Activated T-cell treated with anti-CD3 and anti-CD28 coated beads, Interleukin-2, amount 50 U/mL, for 72 hours (primary cell): Measurements from ENCODE around the gene NOXO1. TPM values are rescaled to one million over a fixed set of nuclear protein-coding genes. Genes with fewer than 3 reads are reported as not detected.
A peak's percentile ranks its signal among the peaks of the same experiment; 100 is the strongest.
"Not testable (repeated sequence)": the region's sequence is repeated elsewhere in the genome, so short reads cannot be mapped to it uniquely, and the experiment has no call there.

ENCODE experiments used
- ATAC-seq, 2 donors: fragments of 150-1000 bp; cut with Tn5 transposase; replicated peaks in 1 of 2; 2 replicates each; pipeline ENCODE4 v1.10.0; 2021; ENCODE audit warnings: moderate library complexity in 2 of 2, mild to moderate bottlenecking in 1 of 2
- DNase-seq, 2 donors: peaks; one replicate each; pipeline ENCODE4 v3.0.0; 2021 to 2022; ENCODE audit warnings: mixed read lengths in 1 of 2
- H3K27ac Mint-ChIP-seq: one replicate; pipeline ENCODE4 v1.8.0; 2022; ENCODE audit warnings: mild to moderate bottlenecking, moderate library complexity, mixed read lengths
- H3K27me3 Mint-ChIP-seq: one replicate; pipeline ENCODE4 v1.8.0; 2022; ENCODE audit warnings: low read depth, mixed read lengths
- H3K36me3 Mint-ChIP-seq, 2 donors: one replicate each; pipeline ENCODE4 v1.8.0; 2022; ENCODE audit warnings: mixed read lengths in 2 of 2, mild to moderate bottlenecking in 1 of 2; ENCODE audit not compliant: insufficient read depth in 2 of 2
- H3K4me1 Mint-ChIP-seq: one replicate; pipeline ENCODE4 v1.8.0; 2022; ENCODE audit warnings: low read depth, mixed read lengths
- H3K4me3 Mint-ChIP-seq, 2 donors: one replicate each; pipeline ENCODE4 v1.8.0; 2022; ENCODE audit warnings: mild to moderate bottlenecking in 2 of 2, mixed read lengths in 2 of 2, moderate library complexity in 2 of 2
- H3K9me3 Mint-ChIP-seq, 2 donors: one replicate each; pipeline ENCODE4 v1.8.0; 2022; ENCODE audit warnings: mixed read lengths in 2 of 2
- total RNA-seq, 2 donors: library from RNA; stranded (reverse); gene quantifications; one replicate each; pipeline ENCODE4 v1.2.3, GENCODE V29; 2022

Gene NOXO1
- total RNA-seq, 2 donors from 2014 or later, result 1.8 TPM; not detected in 1

DNA sequence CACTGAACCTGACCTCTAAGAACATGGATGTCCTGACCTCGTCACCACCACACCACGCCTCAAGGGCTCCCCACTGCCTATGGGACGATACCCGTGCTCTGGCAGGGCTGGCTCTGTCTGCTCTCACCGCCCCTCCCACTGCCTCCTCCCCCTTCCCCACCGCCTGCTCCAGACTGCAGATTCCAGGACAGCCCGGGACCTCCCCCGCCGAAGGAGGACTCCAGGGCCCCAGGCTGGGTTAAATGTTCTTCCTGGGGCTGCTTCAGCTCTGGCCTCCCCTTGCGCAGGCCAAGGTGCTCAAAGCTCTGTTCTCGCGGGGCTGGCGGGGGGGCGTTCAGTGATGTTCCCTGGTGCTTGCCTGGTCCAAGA lies 41.4 kb upstream of the NOXO1 start:
- ATAC-seq, result peak; percentile 44 to 49
- H3K36me3 Mint-ChIP-seq, result no peaks in the 10 kb centered on the region
- no peak overlapping the region for H3K27ac Mint-ChIP-seq
- H3K27me3 Mint-ChIP-seq, result peaks cover 48% of the 10 kb centered on the region
- DNase-seq, result peak; percentile 37 to 51
- peak overlapping the region; percentile 79 to 87 for H3K4me3 Mint-ChIP-seq
- H3K9me3 Mint-ChIP-seq, result no peaks in the 10 kb centered on the region
- peaks cover 19% of the 10 kb centered on the region for H3K4me1 Mint-ChIP-seq

DNA sequence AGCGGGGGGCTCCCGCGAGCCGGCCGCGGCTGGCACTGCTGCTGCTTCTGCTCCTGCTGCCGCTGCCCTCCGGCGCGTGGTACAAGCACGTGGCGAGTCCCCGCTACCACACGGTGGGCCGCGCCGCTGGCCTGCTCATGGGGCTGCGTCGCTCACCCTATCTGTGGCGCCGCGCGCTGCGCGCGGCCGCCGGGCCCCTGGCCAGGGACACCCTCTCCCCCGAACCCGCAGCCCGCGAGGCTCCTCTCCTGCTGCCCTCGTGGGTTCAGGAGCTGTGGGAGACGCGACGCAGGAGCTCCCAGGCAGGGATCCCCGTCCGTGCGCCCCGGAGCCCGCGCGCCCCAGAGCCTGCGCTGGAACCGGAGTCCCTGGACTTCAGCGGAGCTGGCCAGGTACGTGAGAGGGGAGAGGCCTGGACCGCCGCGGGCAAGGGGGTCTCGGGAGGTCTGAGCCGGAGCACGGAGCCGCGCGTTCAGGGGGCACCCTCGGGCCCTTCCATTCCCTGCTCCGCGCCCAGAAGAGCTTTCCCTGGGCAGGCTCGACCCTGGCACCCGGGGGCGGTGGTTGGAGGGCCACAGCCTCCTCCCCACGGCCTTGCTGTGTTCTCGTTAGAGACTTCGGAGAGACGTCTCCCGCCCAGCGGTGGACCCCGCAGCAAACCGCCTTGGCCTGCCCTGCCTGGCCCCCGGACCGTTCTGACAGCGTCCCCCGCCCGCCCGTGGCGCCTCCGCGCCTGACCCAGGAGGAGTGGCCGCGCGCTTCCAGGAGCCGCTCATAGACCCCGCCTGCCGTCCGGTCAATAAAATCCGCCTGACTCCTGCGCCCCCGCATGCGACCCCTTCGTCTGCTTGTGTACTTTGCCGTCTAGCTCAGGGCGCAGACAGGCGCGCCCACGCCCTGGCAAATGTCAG lies 38.9 kb upstream of the NOXO1 start:
- no peaks in the 10 kb centered on the region for H3K36me3 Mint-ChIP-seq
- H3K27me3 Mint-ChIP-seq, result peaks cover 39% of the 10 kb centered on the region
- DNase-seq (no peak), ATAC-seq (no peak)
- H3K27ac Mint-ChIP-seq, result no peak overlapping the region
- peak overlapping the region; percentile 49 to 75 for H3K4me3 Mint-ChIP-seq
- H3K9me3 Mint-ChIP-seq, result no peaks in the 10 kb centered on the region
- peaks cover 19% of the 10 kb centered on the region for H3K4me1 Mint-ChIP-seq

DNA sequence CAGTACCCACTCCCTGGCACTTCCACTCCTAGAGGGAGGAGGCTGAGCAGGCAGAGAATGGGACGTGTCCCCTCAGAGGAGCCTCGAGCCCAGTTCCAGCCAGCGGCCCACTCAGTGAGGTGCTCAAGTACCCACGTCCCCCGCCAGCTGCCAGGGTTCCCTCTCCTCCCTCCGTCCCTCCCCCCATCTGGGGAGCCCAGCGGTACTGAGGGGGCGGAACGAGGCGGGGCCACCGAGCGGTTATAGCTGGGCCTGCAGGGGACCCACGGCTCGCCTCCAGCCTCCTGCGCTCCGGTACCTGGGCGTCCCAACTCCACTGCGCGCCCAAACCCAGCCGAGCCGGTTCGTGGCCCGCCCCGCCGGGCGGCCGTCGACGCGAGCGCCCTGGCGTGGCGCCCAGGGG lies 38.2 kb upstream of the NOXO1 start, which contains the start of gene NPW:
NPW (plus strand) TSS at position 268 of the 403 bp plus-strand sequence.
- H3K9me3 Mint-ChIP-seq, result no peaks in the 10 kb centered on the region
- H3K27me3 Mint-ChIP-seq, result peaks cover 39% of the 10 kb centered on the region
- peak; percentile 37 to 57 for DNase-seq
- peak within 1 kb of the TSS; percentile 49 to 75 for H3K4me3 Mint-ChIP-seq
- peaks cover 19% of the 10 kb centered on the region for H3K4me1 Mint-ChIP-seq
- peak; percentile 18 to 21 for ATAC-seq
- no peaks in the 10 kb centered on the region for H3K36me3 Mint-ChIP-seq
- H3K27ac Mint-ChIP-seq, result no peak within 1 kb of the TSS

GRCh38 chr16:2016407-2016922 lies 35.2 kb upstream of the NOXO1 start:
- DNase-seq (peak; percentile 40 to 44), ATAC-seq (peak; percentile 29 to 47)
- Mint-ChIP-seq H3K4me3 (no peak overlapping the region), H3K36me3 (no peaks in the 10 kb centered on the region), H3K27me3 (peaks cover 24% of the 10 kb centered on the region), H3K9me3 (no peaks in the 10 kb centered on the region), H3K27ac (no peak overlapping the region), H3K4me1 (peaks cover 7% of the 10 kb centered on the region)

DNA sequence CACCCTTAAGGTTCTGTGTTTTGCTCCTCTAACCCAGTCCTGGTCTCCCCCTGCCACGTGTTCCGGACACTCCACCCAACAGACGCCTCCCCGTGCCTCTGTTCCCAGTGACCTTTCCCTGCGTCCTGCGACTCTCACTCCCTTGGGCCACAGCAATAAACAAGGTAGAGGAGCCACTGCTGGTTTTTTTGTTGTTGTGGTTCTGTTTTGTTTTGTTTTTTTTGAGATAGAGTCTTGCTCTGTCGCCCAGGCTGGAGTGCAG lies 34.6 kb upstream of the NOXO1 start:
- peaks cover 18% of the 10 kb centered on the region for H3K27me3 Mint-ChIP-seq
- H3K27ac Mint-ChIP-seq, result no peak overlapping the region
- no peak for ATAC-seq

GRCh38 chr16:2015117-2015946 lies 34.1 kb upstream of the NOXO1 start:
- no peaks in the 10 kb centered on the region for H3K36me3 Mint-ChIP-seq
- DNase-seq, result no peak
- peaks cover 13% of the 10 kb centered on the region for H3K27me3 Mint-ChIP-seq
- peaks cover 4% of the 10 kb centered on the region for H3K4me1 Mint-ChIP-seq
- no peak overlapping the region for H3K27ac Mint-ChIP-seq
- H3K4me3 Mint-ChIP-seq, result no peak overlapping the region
- no peaks in the 10 kb centered on the region for H3K9me3 Mint-ChIP-seq
- ATAC-seq, result no peak

More for the DNA sequence above, 34.6 kb upstream of the NOXO1 start:
- H3K9me3 Mint-ChIP-seq, result no peaks in the 10 kb centered on the region
- no peaks in the 10 kb centered on the region for H3K36me3 Mint-ChIP-seq
- DNase-seq, result no peak
- no peak overlapping the region for H3K4me3 Mint-ChIP-seq
- peaks cover 5% of the 10 kb centered on the region for H3K4me1 Mint-ChIP-seq

DNA sequence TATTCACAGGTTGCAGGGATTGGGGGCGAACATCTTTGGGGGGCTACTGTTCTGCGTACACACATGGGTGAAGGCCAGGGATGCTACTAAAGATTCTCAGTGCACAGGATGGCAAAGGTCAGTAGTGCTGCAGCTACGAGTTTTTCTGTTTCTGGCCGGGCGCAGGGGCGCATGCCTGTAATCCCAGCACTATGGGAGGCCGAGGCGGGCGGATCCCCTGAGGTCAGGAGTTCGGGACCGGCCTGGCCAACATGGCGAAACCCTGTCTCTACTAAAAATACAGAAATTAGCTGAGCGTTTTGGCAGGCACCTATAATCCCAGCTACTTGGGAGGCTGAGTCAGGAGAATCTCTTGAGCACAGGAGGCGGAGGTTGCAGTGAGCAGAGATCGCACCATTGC lies 32.3 kb upstream of the NOXO1 start:
- H3K36me3 Mint-ChIP-seq, result peaks cover under 1 to 2% of the 10 kb centered on the region in 2 donors
- DNase-seq, result no peak
- peaks cover 6% of the 10 kb centered on the region for H3K27me3 Mint-ChIP-seq
- H3K27ac Mint-ChIP-seq, result no peak overlapping the region
- H3K4me1 Mint-ChIP-seq, result peaks cover 11% of the 10 kb centered on the region
- no peak overlapping the region for H3K4me3 Mint-ChIP-seq
- H3K9me3 Mint-ChIP-seq, result no peaks in the 10 kb centered on the region
- ATAC-seq, result no peak

- H3K27me3 Mint-ChIP-seq, H3K9me3 Mint-ChIP-seq, H3K4me3 Mint-ChIP-seq, ATAC-seq, H3K27ac Mint-ChIP-seq, DNase-seq, H3K36me3 Mint-ChIP-seq: not testable (repeated sequence)
- peaks cover 29% of the 10 kb centered on the region for H3K4me1 Mint-ChIP-seq
Observed at GRCh38 chr16:2011726-2012125, 30.5 kb upstream of the NOXO1 start.

DNA sequence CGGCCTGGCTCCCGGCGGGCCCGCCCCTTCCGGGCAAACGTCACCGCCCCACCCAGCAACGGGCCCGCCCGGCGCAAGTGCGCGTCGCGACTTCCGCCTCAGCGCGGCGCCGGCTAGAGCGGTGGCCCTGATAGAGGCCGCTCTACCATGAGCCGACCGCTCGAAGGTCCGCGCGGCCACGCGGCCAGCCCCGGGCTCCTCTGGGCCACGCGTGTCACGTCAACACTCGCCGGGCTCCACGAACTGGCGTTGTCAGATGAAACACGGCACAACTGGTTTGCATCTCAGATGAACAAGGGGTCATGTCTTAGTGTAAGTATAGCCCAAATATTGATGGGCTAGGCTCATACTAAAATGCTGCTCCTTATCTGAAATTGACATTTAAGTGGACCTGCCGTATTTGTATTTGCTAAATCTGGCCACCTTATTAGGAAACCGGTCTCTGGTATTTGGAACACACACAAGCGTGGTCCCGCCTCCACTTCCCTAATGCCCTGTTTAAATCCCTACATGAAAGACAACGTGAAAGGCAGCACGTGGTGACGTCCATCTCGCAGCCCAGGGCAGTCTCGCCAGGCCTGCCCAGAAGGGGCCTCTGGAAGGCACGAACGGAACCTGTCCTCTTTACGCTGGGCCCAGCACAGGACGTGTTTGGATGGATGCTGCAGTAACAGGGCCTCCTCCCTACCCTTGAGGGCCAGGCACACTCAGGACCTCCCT lies 28.7 kb upstream of the NOXO1 start, which contains the start of gene ZNF598:
ZNF598 (minus strand) TSS at position 31 of the 720 bp plus-strand sequence.
- Mint-ChIP-seq H3K27ac (peak within 1 kb of the TSS; percentile 94), H3K4me3 (peak within 1 kb of the TSS; percentile 95 to 97), H3K36me3 (peaks cover 6 to 9% of the 10 kb centered on the region in 2 donors), H3K9me3 (no peaks in the 10 kb centered on the region), H3K4me1 (peaks cover 44% of the 10 kb centered on the region), H3K27me3 (no peaks in the 10 kb centered on the region)
- peak; percentile 86 to 90 for DNase-seq
- peak; percentile 96 to 98 for ATAC-seq

DNA sequence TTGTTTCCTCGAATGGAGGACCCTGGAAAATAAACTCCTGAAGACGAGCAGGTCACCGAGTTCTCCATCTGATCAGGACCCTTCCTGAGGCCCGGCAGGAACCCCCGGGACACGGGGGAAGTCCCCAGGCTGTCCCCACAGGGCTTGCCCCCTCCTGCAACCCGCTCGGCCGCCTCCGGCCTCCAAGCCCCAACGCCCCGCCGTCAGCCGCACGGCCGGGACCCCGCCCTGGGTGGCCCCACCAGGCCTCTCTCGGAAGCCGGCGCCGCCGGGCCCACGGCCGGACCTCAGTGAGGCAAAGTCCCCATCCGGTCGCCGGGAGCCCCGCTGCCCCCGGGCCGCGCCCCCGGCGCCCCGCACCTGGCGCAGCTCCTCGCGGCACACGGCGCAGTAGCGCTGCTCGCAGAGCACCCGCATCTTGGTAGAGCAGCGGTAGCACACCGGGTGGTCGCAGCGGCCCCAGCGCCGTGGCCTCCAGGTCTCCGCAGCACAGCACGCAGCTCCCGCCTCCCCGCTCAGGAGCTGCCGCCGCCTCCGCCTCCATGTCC lies 28.0 kb upstream of the NOXO1 start:
- peaks cover 46% of the 10 kb centered on the region for H3K4me1 Mint-ChIP-seq
- no peaks in the 10 kb centered on the region for H3K9me3 Mint-ChIP-seq
- ATAC-seq (peak; percentile 31 to 45), DNase-seq (peak in 1 of 2 donors; percentile 41)
- peak overlapping the region; percentile 95 to 96 for H3K4me3 Mint-ChIP-seq
- H3K27ac Mint-ChIP-seq, result no peak overlapping the region
- H3K36me3 Mint-ChIP-seq, result peaks cover 6 to 9% of the 10 kb centered on the region in 2 donors
- no peaks in the 10 kb centered on the region for H3K27me3 Mint-ChIP-seq

DNA sequence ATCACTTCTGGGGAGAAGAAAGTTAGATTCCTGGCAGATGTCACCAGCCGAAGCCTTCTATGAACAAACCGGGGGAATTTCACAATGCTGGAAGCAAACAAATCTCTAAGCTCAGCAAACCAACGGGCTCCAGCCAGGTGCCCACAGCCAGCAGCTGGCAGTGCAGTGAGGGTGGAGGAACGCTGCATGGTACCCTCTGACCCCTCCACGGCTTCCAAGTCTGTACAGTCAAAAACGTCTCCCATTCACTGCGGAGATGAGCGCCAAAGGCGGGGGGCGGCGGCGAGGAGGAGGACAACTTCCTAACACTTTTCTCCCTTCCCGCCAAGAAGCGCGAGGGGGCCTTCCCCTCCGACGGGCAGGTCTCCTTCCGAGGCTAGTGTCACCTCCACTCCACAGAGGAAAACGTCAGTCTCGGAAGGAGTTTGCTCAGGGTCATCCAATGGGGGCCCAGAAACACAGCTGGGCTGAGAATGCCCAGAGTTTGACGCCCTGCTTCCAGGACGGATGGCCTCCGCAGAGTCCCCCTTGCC lies 27.4 kb upstream of the NOXO1 start:
- H3K27me3 Mint-ChIP-seq, result no peaks in the 10 kb centered on the region
- H3K36me3 Mint-ChIP-seq, result peaks cover 6 to 9% of the 10 kb centered on the region in 2 donors
- H3K4me3 Mint-ChIP-seq, result peak overlapping the region; percentile 95 to 96
- DNase-seq (peak in 1 of 2 donors; percentile 45), ATAC-seq (no peak)
- H3K9me3 Mint-ChIP-seq, result no peaks in the 10 kb centered on the region
- H3K4me1 Mint-ChIP-seq, result peaks cover 46% of the 10 kb centered on the region
- H3K27ac Mint-ChIP-seq, result peak overlapping the region; percentile 88

GRCh38 chr16:2008009-2008526 lies 26.8 kb upstream of the NOXO1 start:
- Mint-ChIP-seq H3K27me3 (no peaks in the 10 kb centered on the region), H3K36me3 (peaks cover 6 to 9% of the 10 kb centered on the region in 2 donors), H3K27ac (peak overlapping the region; percentile 88), H3K9me3 (no peaks in the 10 kb centered on the region), H3K4me1 (peaks cover 46% of the 10 kb centered on the region), H3K4me3 (peak overlapping the region; percentile 95 to 96)
- DNase-seq (peak in 1 of 2 donors; percentile 39), ATAC-seq (peak in 1 of 2 donors; percentile 9)
